Vagina (tissue), 2 donors: ENCODE data around the gene PIWIL4. TPM values are rescaled to one million over a fixed set of nuclear protein-coding genes. Genes with fewer than 3 reads are reported as not detected.
"Not testable (repeated sequence)": the region's sequence is repeated elsewhere in the genome, so short reads cannot be mapped to it uniquely, and the experiment has no call there.

Experiments used
- DNase-seq, 2 donors: peaks; one replicate each; pipeline ENCODE4 v3.0.0-alpha.2; 2017; ENCODE audit errors: extremely low spot score in 2 of 2
- H3K27ac ChIP-seq: fragments of 200-600 bp; sonication (generic); one replicate; pipeline ENCODE4 v1.5.1; 2019
- H3K27me3 ChIP-seq: fragments of 200-600 bp; sonication (generic); one replicate; pipeline ENCODE4 v1.5.1; 2019
- H3K36me3 ChIP-seq, 2 donors: fragments of 200-600 bp; sonication (generic); one replicate each; pipeline ENCODE4 v1.5.1; 2017 to 2019
- H3K4me1 ChIP-seq: fragments of 200-600 bp; sonication (generic); one replicate; pipeline ENCODE4 v1.5.1; 2019
- H3K4me3 ChIP-seq, 2 donors: fragments of 200-600 bp; sonication (generic); 1 replicate in 1 of 2; 2 replicates in 1 of 2; pipeline ENCODE4 v1.5.1; 2016 to 2019
- H3K9me3 ChIP-seq: fragments of 200-600 bp; sonication (generic); one replicate; pipeline ENCODE4 v1.5.1; 2019
- CTCF ChIP-seq, 3 experiments: fragments of 450-650 bp in 2 of 3; fragments of 200-600 bp in 1 of 3; sonication (generic) in 1 of 3; IDR thresholded peaks; one replicate each; pipeline ENCODE4 v1.5.1; 2017 to 2019; ENCODE audit warnings: antibody characterized with exemption in 3 of 3, mild to moderate bottlenecking in 2 of 3, moderate library complexity in 2 of 3
- POLR2A ChIP-seq, 2 donors: fragments of 450-650 bp; IDR thresholded peaks; one replicate each; pipeline ENCODE4 v1.6.1; 2017; ENCODE audit warnings: antibody characterized with exemption in 2 of 2, mild to moderate bottlenecking in 2 of 2, moderate library complexity in 2 of 2
- POLR2AphosphoS5 ChIP-seq, 2 donors: sonication (generic); formaldehyde crosslinking; IDR thresholded peaks; one replicate each; pipeline ENCODE4 v1.9.0; 2017; ENCODE audit warnings: antibody characterized with exemption in 2 of 2, mild to moderate bottlenecking in 2 of 2, low read depth in 1 of 2; ENCODE audit not compliant: insufficient read depth in 1 of 2
- intact Hi-C: fragments of 100-400 bp; cut with DNase I; formaldehyde crosslinking; loops from one replicate; pipeline ENCODE4 v1.15.1; 2023
- total RNA-seq: library from RNA; depleted of rRNA; stranded (reverse); fragments of >200 nt; gene quantifications from one replicate; pipeline ENCODE4 v1.2.3, GENCODE V29; 2016

Gene PIWIL4
- total RNA-seq, 1 donor from 2014 or later = 3.2 TPM

GRCh38 chr11:94560834-94561233, 6.3 kb upstream of the PIWIL4 start:
- DNase-seq = no peak
- TF ChIP-seq POLR2AphosphoS5 (IDR thresholded peaks at IDR 0.05; ENCODE audit: insufficient read depth in 1 of 2, low read depth in 1 of 2) = no peak
- H3K27me3 ChIP-seq = no peaks in the 10 kb centered on the region
- no peaks in the 10 kb centered on the region for H3K36me3 ChIP-seq
- no peaks in the 10 kb centered on the region for H3K9me3 ChIP-seq
- H3K4me1 ChIP-seq = peaks cover 12% of the 10 kb centered on the region
- H3K4me3 ChIP-seq = no peak overlapping the region
- no peak overlapping the region for H3K27ac ChIP-seq
- intact Hi-C loops = no loop called here

- no peaks in the 10 kb centered on the region for H3K36me3 ChIP-seq
- intact Hi-C loops = no loop called here
- no peak for DNase-seq
- peaks cover 5% of the 10 kb centered on the region for H3K4me1 ChIP-seq
- no peak overlapping the region for H3K27ac ChIP-seq
- TF ChIP-seq POLR2A (IDR thresholded peaks at IDR 0.05) (no peak), POLR2AphosphoS5 (IDR thresholded peaks at IDR 0.05; ENCODE audit: insufficient read depth in 1 of 2, low read depth in 1 of 2) (no peak), CTCF (IDR thresholded peaks at IDR 0.05) (no peak)
- no peaks in the 10 kb centered on the region for H3K9me3 ChIP-seq
- H3K4me3 ChIP-seq = no peak overlapping the region
- no peaks in the 10 kb centered on the region for H3K27me3 ChIP-seq
These were observed 3.9 kb upstream of the PIWIL4 start for GRCh38 chr11:94563176-94563847.

- H3K36me3 ChIP-seq = no peaks in the 10 kb centered on the region
- H3K9me3 ChIP-seq = no peaks in the 10 kb centered on the region
- no peak overlapping the region for H3K27ac ChIP-seq
- H3K4me1 ChIP-seq = no peaks in the 10 kb centered on the region
- DNase-seq = no peak
- H3K4me3 ChIP-seq = no peak overlapping the region
- H3K27me3 ChIP-seq = no peaks in the 10 kb centered on the region
- intact Hi-C loops = no loop called here
- TF ChIP-seq POLR2AphosphoS5 (IDR thresholded peaks at IDR 0.05; ENCODE audit: insufficient read depth in 1 of 2, low read depth in 1 of 2) (no peak), POLR2A (IDR thresholded peaks at IDR 0.05) (no peak), CTCF (IDR thresholded peaks at IDR 0.05) (no peak)
These were observed 3.2 kb upstream of the PIWIL4 start for GRCh38 chr11:94563848-94564467.

- DNase-seq = no peak
- Histone ChIP-seq H3K27me3 (no peaks in the 10 kb centered on the region), H3K4me3 (no peak overlapping the region), H3K4me1 (no peaks in the 10 kb centered on the region), H3K27ac (no peak overlapping the region), H3K9me3 (no peaks in the 10 kb centered on the region), H3K36me3 (no peaks in the 10 kb centered on the region)
- intact Hi-C loops = no loop called here
- no peak for TF ChIP-seq POLR2AphosphoS5 (IDR thresholded peaks at IDR 0.05; ENCODE audit: insufficient read depth in 1 of 2, low read depth in 1 of 2)
- no peak for TF ChIP-seq CTCF (IDR thresholded peaks at IDR 0.05)
- TF ChIP-seq POLR2A (IDR thresholded peaks at IDR 0.05) = no peak
These were observed 1.0 kb downstream of the PIWIL4 start for GRCh38 chr11:94568200-94568599.

GRCh38 chr11:94568717-94569116, 1.5 kb downstream of the PIWIL4 start:
- no peak for DNase-seq
- no peak overlapping the region for H3K27ac ChIP-seq
- no peaks in the 10 kb centered on the region for H3K4me1 ChIP-seq
- no peaks in the 10 kb centered on the region for H3K9me3 ChIP-seq
- intact Hi-C loops = no loop called here
- H3K27me3 ChIP-seq = no peaks in the 10 kb centered on the region
- no peaks in the 10 kb centered on the region for H3K36me3 ChIP-seq
- H3K4me3 ChIP-seq = no peak overlapping the region
- TF ChIP-seq POLR2AphosphoS5 (IDR thresholded peaks at IDR 0.05; ENCODE audit: insufficient read depth in 1 of 2, low read depth in 1 of 2) = no peak
- no peak for TF ChIP-seq CTCF (IDR thresholded peaks at IDR 0.05)
- TF ChIP-seq POLR2A (IDR thresholded peaks at IDR 0.05) = no peak

GRCh38 chr11:94572975-94573374, 5.8 kb downstream of the PIWIL4 start:
- DNase-seq, H3K27ac ChIP-seq, H3K9me3 ChIP-seq, H3K4me1 ChIP-seq, H3K4me3 ChIP-seq, intact Hi-C loops, H3K27me3 ChIP-seq, H3K36me3 ChIP-seq: not testable (repeated sequence)
